Smooth muscle cell of bladder (primary cell): Measurements from ENCODE around the gene ADGRA1. TPM values are rescaled to one million over a fixed set of nuclear protein-coding genes. Genes with fewer than 3 reads are reported as not detected.

Source experiments
- total RNA-seq: library from RNA; depleted of rRNA; stranded (reverse); fragments of >200 nt; gene quantifications from 2 replicates; pipeline ENCODE4 v1.2.3, GENCODE V29; 2014

ADGRA1 gene
- not detected in 2 replicates for total RNA-seq

GRCh38 chr10:133087679-133088178 lies at the start of gene ADGRA1:
TSS of gene ADGRA1 (plus strand) at chr10:133087924. CDS start at chr10:133088910, 986 bp downstream.

GRCh38 chr10:133159950-133160825 lies 72.5 kb downstream of the ADGRA1 start, which contains the start of gene KNDC1:
TSS of gene KNDC1 (plus strand) at chr10:133160219. CDS start at chr10:133160468, 249 bp downstream.

Other genes with a start within 250 kb of the ADGRA1 start
- 0.37 and 1.1 TPM in 2 replicates for gene CFAP46, start 145.4 kb upstream of the ADGRA1 start, total RNA-seq
- 0.57 and 1.3 TPM in 2 replicates for gene KNDC1, start 72.3 kb downstream of the ADGRA1 start, total RNA-seq
- gene UTF1, start 142.3 kb downstream of the ADGRA1 start, total RNA-seq = not detected in 2 replicates
- gene VENTX, start 149.9 kb downstream of the ADGRA1 start, total RNA-seq = not detected in 2 replicates
- 0.71 and 1.3 TPM in 2 replicates for gene ADAM8, start 188.9 kb downstream of the ADGRA1 start, total RNA-seq
- 53.9 and 61.8 TPM in 2 replicates for gene TUBGCP2, start 220.9 kb downstream of the ADGRA1 start, total RNA-seq
- gene ZNF511, start 221.0 kb downstream of the ADGRA1 start, total RNA-seq = 20.5 and 25.7 TPM in 2 replicates
- not detected in 2 replicates for gene CALY, start 249.0 kb downstream of the ADGRA1 start, total RNA-seq